Left lung (tissue), 10 donors: ENCODE data around the gene DAZAP1. TPM values are rescaled to one million over a fixed set of nuclear protein-coding genes. Genes with fewer than 3 reads are reported as not detected.

Experiments used
- ATAC-seq: fragments of 200-7000 bp; cut with Tn5 transposase; one replicate; pipeline ENCODE4 v1.9.1; 2020; ENCODE audit warnings: moderate library complexity
- DNase-seq, 4 donors: peaks; one replicate each; pipeline ENCODE4 v3.0.0-alpha.2; 2013 to 2020
- H3K27ac ChIP-seq, 2 donors: fragments of 200-600 bp; sonication (generic) in 1 of 2; one replicate each; pipeline versions ENCODE4 v1.5.0 to v1.8.0; 2020 to 2021
- H3K27me3 ChIP-seq, 2 donors: fragments of 200-600 bp; sonication (generic) in 1 of 2; one replicate each; pipeline versions ENCODE4 v1.5.0 to v1.8.0; 2020 to 2021
- H3K36me3 ChIP-seq, 2 donors: fragments of 200-600 bp; sonication (generic) in 1 of 2; one replicate each; pipeline versions ENCODE4 v1.5.0 to v1.8.0; 2020 to 2021
- H3K4me1 ChIP-seq, 2 donors: fragments of 200-600 bp; one replicate each; pipeline ENCODE4 v1.8.0; 2021
- H3K4me3 ChIP-seq, 2 donors: fragments of 200-600 bp; sonication (generic) in 1 of 2; one replicate each; pipeline versions ENCODE4 v1.5.0 to v1.8.0; 2020 to 2021; ENCODE audit warnings: mild to moderate bottlenecking in 1 of 2
- H3K9me3 ChIP-seq, 2 donors: fragments of 200-600 bp; sonication (generic) in 1 of 2; one replicate each; pipeline versions ENCODE4 v1.5.0 to v1.8.0; 2020 to 2021
- CTCF ChIP-seq, 2 donors: fragments of 200-600 bp; sonication (generic) in 1 of 2; IDR thresholded peaks; one replicate each; pipeline versions ENCODE4 v1.5.0 to v1.8.0; 2021; ENCODE audit warnings: antibody characterized with exemption in 2 of 2
- intact Hi-C, 2 donors: fragments of 100-400 bp; cut with DNase I; formaldehyde crosslinking; loops; one replicate each; pipeline versions ENCODE4 v1.11.2 to v1.14.2; 2022
- polyA plus RNA-seq, 6 donors: library from polyadenylated mRNA; unstranded; fragments of 120-200 nt; gene quantifications; one replicate each; pipeline ENCODE4 v1.2.1, GENCODE V29; 2013; ENCODE audit not compliant: insufficient read length in 6 of 6
- total RNA-seq, 2 donors: library from RNA; stranded (reverse); fragmentation: NEBNext Ultra II Directional; extraction: Animal tissue kit (Norgen Biotek cat#: 25700); gene quantifications; one replicate each; pipeline ENCODE4 v1.2.1, GENCODE V29; 2021
- donor health status: DM: no; HTN: yes; CAD: no.
- donor health status: DM: no; HTN: no; CAD: no.

DAZAP1 gene
- total and polyA plus RNA-seq, 8 donors, result 86.4 to 132 (median 93.7) TPM

GRCh38 chr19:1422360-1422759, 15.0 kb downstream of the DAZAP1 start:
- Histone ChIP-seq H3K4me3 (no peak overlapping the region), H3K27ac (no peak overlapping the region), H3K9me3 (no peaks in the 10 kb centered on the region), H3K4me1 (peaks cover 5 to 15% of the 10 kb centered on the region in 2 donors), H3K36me3 (peaks cover 0 to 91% of the 10 kb centered on the region in 2 donors), H3K27me3 (no peaks in the 10 kb centered on the region)
- TF ChIP-seq CTCF (IDR thresholded peaks at IDR 0.05), result no peak
- DNase-seq, result no peak
- ATAC-seq, result no peak
- intact Hi-C loops, result no loop called here

- no peaks in the 10 kb centered on the region for H3K9me3 ChIP-seq
- H3K36me3 ChIP-seq, result peaks cover 0 to 93% of the 10 kb centered on the region in 2 donors
- no peak overlapping the region for H3K4me3 ChIP-seq
- H3K27me3 ChIP-seq, result no peaks in the 10 kb centered on the region
- peaks cover 1 to 9% of the 10 kb centered on the region in 2 donors for H3K4me1 ChIP-seq
- ATAC-seq, result no peak
- no peak for DNase-seq
- H3K27ac ChIP-seq, result no peak overlapping the region
- intact Hi-C loops, result no loop called here
- TF ChIP-seq CTCF (IDR thresholded peaks at IDR 0.05), result no peak
These were observed 15.6 kb downstream of the DAZAP1 start for GRCh38 chr19:1422943-1423342.

- peaks cover 0 to 3% of the 10 kb centered on the region in 2 donors for H3K4me1 ChIP-seq
- H3K27ac ChIP-seq, result no peak overlapping the region
- TF ChIP-seq CTCF (IDR thresholded peaks at IDR 0.05), result no peak
- no peaks in the 10 kb centered on the region for H3K9me3 ChIP-seq
- H3K27me3 ChIP-seq, result no peaks in the 10 kb centered on the region
- intact Hi-C loops, result no loop called here
- DNase-seq (no peak), ATAC-seq (no peak)
- H3K36me3 ChIP-seq, result peaks cover 0 to 93% of the 10 kb centered on the region in 2 donors
- no peak overlapping the region for H3K4me3 ChIP-seq
These were observed 16.2 kb downstream of the DAZAP1 start for GRCh38 chr19:1423436-1424191.

GRCh38 chr19:1424192-1424955, 17.0 kb downstream of the DAZAP1 start:
- Histone ChIP-seq H3K36me3 (peaks cover 0 to 93% of the 10 kb centered on the region in 2 donors), H3K27ac (no peak overlapping the region), H3K9me3 (no peaks in the 10 kb centered on the region), H3K4me3 (no peak overlapping the region), H3K4me1 (peaks cover 0 to 3% of the 10 kb centered on the region in 2 donors), H3K27me3 (no peaks in the 10 kb centered on the region)
- no peak for TF ChIP-seq CTCF (IDR thresholded peaks at IDR 0.05)
- DNase-seq (no peak), ATAC-seq (no peak)
- intact Hi-C loops, result no loop called here
